ENCODE results near the gene ERICH4. TPM values are rescaled to one million over a fixed set of nuclear protein-coding genes. Genes with fewer than 3 reads are reported as not detected.

Gene ERICH4
- total RNA-seq, 3 donors from 2014 or later, result not detected

Other genes with a start within 250 kb of the ERICH4 start
- gene CYP2S1, start 249.9 kb upstream of the ERICH4 start, total RNA-seq, result under 1 TPM; 0.24 to 0.30 (median 0.27) TPM
- under 1 TPM; 0.08 to 0.40 (median 0.30) TPM for gene AXL, start 223.9 kb upstream of the ERICH4 start, total RNA-seq
- 100 to 1,000 TPM; 224 to 248 (median 238) TPM for gene HNRNPUL1, start 178.8 kb upstream of the ERICH4 start, total RNA-seq
- 10 to 100 TPM; 33.8 to 40.5 (median 35.1) TPM for gene CCDC97, start 133.0 kb upstream of the ERICH4 start, total RNA-seq
- gene TGFB1, start 89.2 kb upstream of the ERICH4 start, total RNA-seq, result 100 to 1,000 TPM; 134 to 168 (median 142) TPM
- gene B9D2, start 79.0 kb upstream of the ERICH4 start, total RNA-seq, result 1 to 10 TPM; 5.4 to 5.7 (median 5.7) TPM
- gene TMEM91, start 66.6 kb upstream of the ERICH4 start, total RNA-seq, result 1 to 10 TPM; 1.2 to 2.4 (median 1.5) TPM
- 10 to 100 TPM; 86.3 to 95.5 (median 94.5) TPM for gene EXOSC5, start 45.8 kb upstream of the ERICH4 start, total RNA-seq
- gene BCKDHA, start 45.3 kb upstream of the ERICH4 start, total RNA-seq, result 10 to 100 TPM; 23.7 to 29.1 (median 26.7) TPM
- gene B3GNT8, start 15.8 kb upstream of the ERICH4 start, total RNA-seq, result under 1 TPM; 0.15 to 0.35 (median 0.24) TPM
- gene DMAC2, start 3.2 kb upstream of the ERICH4 start, total RNA-seq, result 10 to 100 TPM; 70.9 to 79.8 (median 72.2) TPM
- 10 to 100 TPM in 2 of 3 donors, 1 to 10 TPM in 1; 6.1 to 12.9 (median 11.0) TPM for gene CEACAM21, start 133.0 kb downstream of the ERICH4 start, total RNA-seq
- not detected for gene CEACAM4, start 183.9 kb downstream of the ERICH4 start, total RNA-seq
- under 1 TPM in 1 of 3 donors, not detected in 2; 0.25 TPM for gene CEACAM7, start 245.1 kb downstream of the ERICH4 start, total RNA-seq